Measurements from ENCODE around the gene MAT2A.
"Not testable (repeated sequence)": the region's sequence is repeated elsewhere in the genome, so short reads cannot be mapped to it uniquely, and the experiment has no call there.

The MAT2A gene

GRCh38 chr2:85577386-85578242, 38.6 kb downstream of the MAT2A start, which contains the start of gene VAMP8:
TSS of gene VAMP8 (plus strand) at chr2:85577586. CDS start at chr2:85577647, 61 bp downstream.
- FAIRE-seq: no peak
- no peak for DNase-seq (ENCODE audit: insufficient read length, low spot score)

- DNase-seq (ENCODE audit: insufficient read length, low spot score) (no peak), FAIRE-seq (no peak)
These were observed 39.5 kb downstream of the MAT2A start for GRCh38 chr2:85578243-85579180.

GRCh38 chr2:85579266-85579935, 40.4 kb downstream of the MAT2A start:
- DNase-seq (ENCODE audit: insufficient read length, low spot score) (no peak), FAIRE-seq (no peak)

GRCh38 chr2:85580206-85580605, 41.2 kb downstream of the MAT2A start:
- FAIRE-seq: no peak

GRCh38 chr2:85582492-85582891, 43.5 kb downstream of the MAT2A start:
- DNase-seq (ENCODE audit: insufficient read length, low spot score) (no peak), FAIRE-seq (no peak)

More at GRCh38 chr2:85580206-85580605, 41.2 kb downstream of the MAT2A start:
- DNase-seq (ENCODE audit: insufficient read length, low spot score): no peak

GRCh38 chr2:85583667-85584353, 44.8 kb downstream of the MAT2A start:
- no peak for FAIRE-seq
- no peak for DNase-seq (ENCODE audit: insufficient read length, low spot score)

- no peak for FAIRE-seq
- no peak for DNase-seq (ENCODE audit: insufficient read length, low spot score)
These were observed 45.4 kb downstream of the MAT2A start, which contains the start of gene VAMP5 for GRCh38 chr2:85584354-85584856. TSS of gene VAMP5 (plus strand) at chr2:85584431. CDS start at chr2:85584491, 60 bp downstream.

- DNase-seq (ENCODE audit: insufficient read length, low spot score) (peak; percentile 83), FAIRE-seq (peak; percentile 67)
These were observed 46.2 kb downstream of the MAT2A start for GRCh38 chr2:85584857-85585780.

GRCh38 chr2:85585781-85586105, 46.8 kb downstream of the MAT2A start:
- DNase-seq (ENCODE audit: insufficient read length, low spot score): peak; percentile 33
- FAIRE-seq: no peak

- DNase-seq (ENCODE audit: insufficient read length, low spot score): no peak
- FAIRE-seq: no peak
These were observed 49.3 kb downstream of the MAT2A start for GRCh38 chr2:85588236-85588635.

GRCh38 chr2:85588645-85589044, 49.7 kb downstream of the MAT2A start:
- no peak for DNase-seq (ENCODE audit: insufficient read length, low spot score)
- no peak for FAIRE-seq

- DNase-seq (ENCODE audit: insufficient read length, low spot score) (no peak), FAIRE-seq (no peak)
These were observed 50.2 kb downstream of the MAT2A start for GRCh38 chr2:85589181-85589580.

GRCh38 chr2:85589982-85590791, 51.2 kb downstream of the MAT2A start:
- no peak for FAIRE-seq
- no peak for DNase-seq (ENCODE audit: insufficient read length, low spot score)

GRCh38 chr2:85590950-85591349, 52.0 kb downstream of the MAT2A start:
- no peak for FAIRE-seq
- DNase-seq (ENCODE audit: insufficient read length, low spot score): no peak

GRCh38 chr2:85591563-85591962, 52.6 kb downstream of the MAT2A start:
- DNase-seq (ENCODE audit: insufficient read length, low spot score): no peak
- FAIRE-seq: no peak

GRCh38 chr2:85592299-85592698, 53.3 kb downstream of the MAT2A start:
- not testable (repeated sequence) for DNase-seq (ENCODE audit: insufficient read length, low spot score); FAIRE-seq

GRCh38 chr2:85593023-85593422, 54.1 kb downstream of the MAT2A start:
- DNase-seq (ENCODE audit: insufficient read length, low spot score): no peak
- no peak for FAIRE-seq
